Glutamatergic neuron (in vitro differentiated cells): ENCODE measurements around the gene JARID2. TPM values are rescaled to one million over a fixed set of nuclear protein-coding genes. Genes with fewer than 3 reads are reported as not detected.
A peak's percentile ranks its signal among the peaks of the same experiment; 100 is the strongest.

Experiments used
- DNase-seq: peaks from one replicate; pipeline ENCODE4 v3.0.0; 2022
- H3K27ac Mint-ChIP-seq: one replicate; pipeline ENCODE4 v1.8.0; 2020; ENCODE audit warnings: mild to moderate bottlenecking, mixed read lengths, inconsistent platforms; ENCODE audit not compliant: unreplicated experiment
- H3K27me3 Mint-ChIP-seq: one replicate; pipeline ENCODE4 v1.8.0; 2020; ENCODE audit warnings: mild to moderate bottlenecking, moderate library complexity, mixed read lengths, inconsistent platforms; ENCODE audit not compliant: unreplicated experiment
- H3K36me3 Mint-ChIP-seq: one replicate; pipeline ENCODE4 v1.8.0; 2020; ENCODE audit warnings: mild to moderate bottlenecking, mixed read lengths, inconsistent platforms; ENCODE audit not compliant: unreplicated experiment
- H3K4me1 Mint-ChIP-seq: one replicate; pipeline ENCODE4 v1.8.0; 2020; ENCODE audit warnings: mild to moderate bottlenecking, low read depth, mixed read lengths, inconsistent platforms; ENCODE audit not compliant: unreplicated experiment
- H3K4me3 Mint-ChIP-seq: one replicate; pipeline ENCODE4 v1.8.0; 2020; ENCODE audit warnings: mild to moderate bottlenecking, mixed read lengths, inconsistent platforms; ENCODE audit not compliant: unreplicated experiment
- H3K9me3 Mint-ChIP-seq: one replicate; pipeline ENCODE4 v1.8.0; 2020; ENCODE audit warnings: mild to moderate bottlenecking, moderate library complexity, mixed read lengths, inconsistent platforms; ENCODE audit not compliant: unreplicated experiment
- total RNA-seq: library from RNA; stranded (reverse); fragmentation: NEBNext Ultra II Directional; extraction: Animal tissue kit (Norgen Biotek cat#: 25700); gene quantifications from one replicate; pipeline ENCODE4 v1.2.1, GENCODE V29; 2021; ENCODE audit not compliant: unreplicated experiment
- TF ChIP-seq, protein P1 (sequence below): fragments of 200-600 bp; sonication (generic); IDR thresholded peaks from one replicate; pipeline ENCODE4 v1.5.0; 2021; ENCODE audit not compliant: partially characterized antibody, unreplicated experiment

JARID2 gene
- total RNA-seq, 1 donor from 2014 or later: 83.8 TPM

DNA sequence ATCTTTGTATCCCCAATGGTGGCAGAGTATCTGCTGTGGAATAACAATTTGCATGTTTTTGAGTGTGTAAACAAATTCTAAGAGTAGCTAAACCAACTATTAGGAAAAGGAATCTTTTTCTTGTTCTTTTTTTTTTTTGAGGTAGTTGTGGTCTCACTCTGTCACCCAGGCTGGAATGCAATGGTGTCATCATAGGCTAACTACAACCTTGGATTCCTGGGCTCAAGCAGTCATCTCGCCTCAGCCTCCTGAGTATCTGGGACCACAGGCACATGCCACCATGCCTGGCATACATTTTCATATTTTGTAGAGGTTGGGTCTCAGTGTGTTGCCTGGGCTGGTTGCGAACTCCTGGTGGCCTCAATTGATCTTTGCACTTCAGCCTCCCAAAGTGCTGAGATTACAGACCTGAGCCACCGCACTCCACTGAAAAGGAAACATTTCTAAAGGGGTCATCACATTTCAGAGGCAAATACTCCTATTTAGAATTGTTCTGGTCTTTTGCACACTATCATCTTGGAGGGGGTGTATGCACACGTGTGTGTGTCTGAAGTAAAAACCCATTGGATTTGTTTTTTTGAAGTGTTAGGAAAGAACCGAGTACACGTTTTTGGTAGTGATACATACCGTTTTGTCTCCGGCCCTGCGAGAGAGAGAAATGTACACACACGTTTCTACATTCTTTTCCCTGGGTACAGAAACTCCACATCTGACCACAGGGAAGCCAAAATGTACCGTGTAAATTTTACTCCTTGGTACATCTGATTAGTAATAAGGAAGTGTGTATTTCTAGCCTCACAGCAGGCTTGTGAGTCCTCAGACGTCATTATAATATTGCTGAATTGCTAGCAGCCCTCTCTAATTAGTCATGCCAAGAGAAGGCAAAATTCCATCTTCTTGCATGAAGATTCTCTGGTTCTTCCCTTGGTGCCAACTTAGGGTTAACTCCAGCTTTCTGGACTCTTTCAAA lies 183.6 kb downstream of the JARID2 start:
- H3K9me3 Mint-ChIP-seq: peaks cover 12% of the 10 kb centered on the region

DNA sequence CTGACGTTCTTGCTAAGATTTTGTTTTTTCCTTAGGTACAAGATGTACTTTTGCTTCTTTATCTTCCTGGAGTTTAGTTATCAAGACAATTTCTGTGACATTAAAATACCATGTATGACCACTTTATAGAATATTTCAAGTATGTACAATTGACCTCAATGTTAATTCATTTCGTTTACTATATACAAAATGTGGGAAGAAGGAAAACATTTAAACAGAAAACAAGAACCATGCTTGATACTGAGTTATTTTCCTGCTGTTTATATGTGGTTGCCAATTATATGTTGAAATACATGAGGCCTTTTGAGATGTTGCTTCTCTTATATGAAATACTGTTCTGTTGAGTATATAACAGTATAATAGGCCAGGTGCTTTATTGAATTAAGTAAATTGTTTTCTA lies 184.3 kb downstream of the JARID2 start:
- Mint-ChIP-seq H3K9me3 (peaks cover 10% of the 10 kb centered on the region), H3K27me3 (peaks cover 4% of the 10 kb centered on the region), H3K4me3 (no peak overlapping the region), H3K27ac (no peak overlapping the region), H3K4me1 (peaks cover 71% of the 10 kb centered on the region), H3K36me3 (no peaks in the 10 kb centered on the region)
- TF ChIP-seq, protein P1, sequence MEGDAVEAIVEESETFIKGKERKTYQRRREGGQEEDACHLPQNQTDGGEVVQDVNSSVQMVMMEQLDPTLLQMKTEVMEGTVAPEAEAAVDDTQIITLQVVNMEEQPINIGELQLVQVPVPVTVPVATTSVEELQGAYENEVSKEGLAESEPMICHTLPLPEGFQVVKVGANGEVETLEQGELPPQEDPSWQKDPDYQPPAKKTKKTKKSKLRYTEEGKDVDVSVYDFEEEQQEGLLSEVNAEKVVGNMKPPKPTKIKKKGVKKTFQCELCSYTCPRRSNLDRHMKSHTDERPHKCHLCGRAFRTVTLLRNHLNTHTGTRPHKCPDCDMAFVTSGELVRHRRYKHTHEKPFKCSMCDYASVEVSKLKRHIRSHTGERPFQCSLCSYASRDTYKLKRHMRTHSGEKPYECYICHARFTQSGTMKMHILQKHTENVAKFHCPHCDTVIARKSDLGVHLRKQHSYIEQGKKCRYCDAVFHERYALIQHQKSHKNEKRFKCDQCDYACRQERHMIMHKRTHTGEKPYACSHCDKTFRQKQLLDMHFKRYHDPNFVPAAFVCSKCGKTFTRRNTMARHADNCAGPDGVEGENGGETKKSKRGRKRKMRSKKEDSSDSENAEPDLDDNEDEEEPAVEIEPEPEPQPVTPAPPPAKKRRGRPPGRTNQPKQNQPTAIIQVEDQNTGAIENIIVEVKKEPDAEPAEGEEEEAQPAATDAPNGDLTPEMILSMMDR: no peak
- DNase-seq: no peak

More for the DNA sequence above, 183.6 kb downstream of the JARID2 start:
- TF ChIP-seq, protein P1: no peak
- no peak overlapping the region for H3K4me3 Mint-ChIP-seq
- DNase-seq: no peak
- H3K27ac Mint-ChIP-seq: peak overlapping the region; percentile 62
- peaks cover 69% of the 10 kb centered on the region for H3K4me1 Mint-ChIP-seq
- H3K36me3 Mint-ChIP-seq: no peaks in the 10 kb centered on the region
- H3K27me3 Mint-ChIP-seq: peaks cover 4% of the 10 kb centered on the region

DNA sequence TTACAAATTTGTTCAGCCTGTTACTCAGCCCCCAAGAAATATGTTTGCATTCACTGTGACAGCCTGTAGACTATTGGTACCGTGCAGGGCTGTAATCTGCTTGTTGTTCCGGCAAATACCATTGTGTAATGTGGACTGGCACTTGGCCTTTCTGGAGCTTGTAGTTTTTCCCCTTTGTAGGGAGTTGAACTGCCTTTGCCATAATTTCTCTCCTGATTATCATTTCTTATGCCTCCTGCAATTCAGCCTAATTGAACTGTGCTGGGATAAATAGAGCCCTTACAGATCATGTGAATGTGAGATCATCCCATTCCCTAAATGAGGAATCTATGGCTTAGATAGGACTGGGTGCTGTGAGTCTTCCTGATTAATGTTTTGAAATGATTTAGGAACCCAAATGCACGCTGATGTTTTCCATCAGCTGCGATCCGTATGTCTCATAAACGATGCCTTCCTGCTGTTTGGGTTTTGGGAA lies 185.1 kb downstream of the JARID2 start:
- H3K4me1 Mint-ChIP-seq: peaks cover 66% of the 10 kb centered on the region
- H3K9me3 Mint-ChIP-seq: peaks cover 9% of the 10 kb centered on the region
- peaks cover 4% of the 10 kb centered on the region for H3K27me3 Mint-ChIP-seq
- no peak for DNase-seq
- peak overlapping the region; percentile 37 for H3K4me3 Mint-ChIP-seq
- H3K36me3 Mint-ChIP-seq: no peaks in the 10 kb centered on the region
- H3K27ac Mint-ChIP-seq: peak overlapping the region; percentile 44
- TF ChIP-seq, protein P1: no peak

DNA sequence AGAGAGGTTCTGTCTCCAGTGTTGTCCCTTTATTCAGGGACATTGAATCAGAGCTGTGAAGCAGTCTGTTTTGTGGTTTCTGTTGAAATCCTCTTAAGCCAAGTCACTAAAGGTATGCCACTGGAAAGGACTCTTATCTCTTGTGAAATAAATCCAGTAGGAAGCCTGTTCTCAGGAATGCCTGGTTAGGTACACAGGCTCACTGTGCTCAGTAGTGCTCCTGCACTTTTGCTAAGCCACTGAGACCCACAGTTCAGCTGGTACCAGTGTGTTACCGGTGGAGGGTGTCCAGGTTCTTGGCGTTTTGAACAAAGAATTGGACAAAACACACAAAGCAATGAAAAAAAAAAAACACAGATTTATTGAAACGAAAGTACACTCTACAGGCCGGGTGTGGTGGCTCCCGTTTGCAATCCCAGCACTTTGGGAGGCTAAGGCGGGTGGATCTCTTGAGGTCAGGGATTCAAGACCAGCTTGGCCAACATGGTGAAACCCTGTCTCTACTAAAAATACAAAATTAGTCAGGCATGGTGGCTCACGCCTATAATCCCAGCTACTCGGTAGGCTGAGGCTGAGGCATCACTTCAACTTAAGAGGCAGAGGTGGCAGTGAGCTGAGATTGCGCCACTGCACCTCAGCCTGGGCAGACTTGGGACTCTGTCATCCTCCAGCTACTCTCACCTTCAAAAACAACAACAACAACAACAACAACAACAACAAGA lies 186.1 kb downstream of the JARID2 start:
- no peak for DNase-seq
- peaks cover 66% of the 10 kb centered on the region for H3K4me1 Mint-ChIP-seq
- peak overlapping the region; percentile 59 for H3K27ac Mint-ChIP-seq
- no peaks in the 10 kb centered on the region for H3K36me3 Mint-ChIP-seq
- peaks cover 4% of the 10 kb centered on the region for H3K27me3 Mint-ChIP-seq
- TF ChIP-seq, protein P1: no peak
- peaks cover 9% of the 10 kb centered on the region for H3K9me3 Mint-ChIP-seq
- H3K4me3 Mint-ChIP-seq: no peak overlapping the region
